ENCODE results near the gene P2RY6. TPM values are rescaled to one million over a fixed set of nuclear protein-coding genes. Genes with fewer than 3 reads are reported as not detected.

The P2RY6 gene
- total and polyA plus RNA-seq, 8 donors: 0.29 to 2.9 (median 1.3) TPM; not detected in 3

GRCh38 chr11:73296501-73297230 lies 24.5 kb downstream of the P2RY6 start:
- Histone ChIP-seq H3K4me1 (peaks cover 0 to 10% (median 3%) of the 10 kb centered on the region in 4 donors), H3K4me3 (no peak overlapping the region), H3K36me3 (no peaks in the 10 kb centered on the region), H3K27me3 (peaks cover 0 to 22% (median 0%) of the 10 kb centered on the region in 3 donors), H3K27ac (no peak overlapping the region), H3K9me3 (no peaks in the 10 kb centered on the region)
- intact Hi-C loops (cut with DNase I; ENCODE audit: low total_unique reads): loop anchor here (10.0 kb wide), 1 partner anchor 98 kb away; no protein-coding TSS in a partner anchor
- TF ChIP-seq EP300 (IDR thresholded peaks at IDR 0.05) (no peak), POLR2AphosphoS5 (IDR thresholded peaks at IDR 0.05) (no peak), POLR2A (IDR thresholded peaks at IDR 0.05) (no peak), CTCF (IDR thresholded peaks at IDR 0.05) (no peak)
- no peak for DNase-seq
- WGBS, 5 donors: 91 to 95% (median 93%) methylated on average over 25 to 35 of the region's 35 CpGs

- Histone ChIP-seq H3K27ac (no peak overlapping the region), H3K9me3 (no peaks in the 10 kb centered on the region), H3K4me3 (no peak overlapping the region), H3K4me1 (peaks cover 0 to 10% (median 3%) of the 10 kb centered on the region in 4 donors), H3K27me3 (peaks cover 0 to 22% (median 0%) of the 10 kb centered on the region in 3 donors), H3K36me3 (no peaks in the 10 kb centered on the region)
- 89 to 94% (median 92%) methylated on average over 15 to 18 of the region's 18 CpGs for WGBS, 5 donors
- intact Hi-C loops (cut with DNase I; ENCODE audit: low total_unique reads): loop anchor here (10.0 kb wide), 1 partner anchor 98 kb away; no protein-coding TSS in a partner anchor
- TF ChIP-seq CTCF (IDR thresholded peaks at IDR 0.05): no peak
- no peak for TF ChIP-seq EP300 (IDR thresholded peaks at IDR 0.05)
- no peak for TF ChIP-seq POLR2A (IDR thresholded peaks at IDR 0.05)
- no peak for DNase-seq
Observed at GRCh38 chr11:73297231-73297590, 25.1 kb downstream of the P2RY6 start.

GRCh38 chr11:73297702-73298101 lies 25.6 kb downstream of the P2RY6 start:
- Histone ChIP-seq H3K4me3 (no peak overlapping the region), H3K27me3 (peaks cover 0 to 22% (median 0%) of the 10 kb centered on the region in 3 donors), H3K27ac (no peak overlapping the region), H3K9me3 (no peaks in the 10 kb centered on the region), H3K4me1 (peaks cover 0 to 10% (median 3%) of the 10 kb centered on the region in 4 donors), H3K36me3 (no peaks in the 10 kb centered on the region)
- intact Hi-C loops (cut with DNase I; ENCODE audit: low total_unique reads): loop anchor here (10.0 kb wide), 1 partner anchor 97 kb away; no protein-coding TSS in a partner anchor
- 78 to 98% (median 92%) methylated on average over 3 of the region's 3 CpGs for WGBS, 5 donors
- TF ChIP-seq POLR2A (IDR thresholded peaks at IDR 0.05) (no peak), POLR2AphosphoS5 (IDR thresholded peaks at IDR 0.05) (no peak), CTCF (IDR thresholded peaks at IDR 0.05) (no peak), EP300 (IDR thresholded peaks at IDR 0.05) (no peak)
- no peak for DNase-seq

GRCh38 chr11:73298233-73298632 lies 26.1 kb downstream of the P2RY6 start:
- Histone ChIP-seq H3K9me3 (no peaks in the 10 kb centered on the region), H3K27ac (no peak overlapping the region), H3K4me3 (no peak overlapping the region), H3K27me3 (peaks cover 0 to 22% (median 0%) of the 10 kb centered on the region in 3 donors), H3K4me1 (peaks cover 0 to 10% (median 3%) of the 10 kb centered on the region in 4 donors), H3K36me3 (no peaks in the 10 kb centered on the region)
- TF ChIP-seq EP300 (IDR thresholded peaks at IDR 0.05) (no peak), CTCF (IDR thresholded peaks at IDR 0.05) (no peak), POLR2A (IDR thresholded peaks at IDR 0.05) (no peak), POLR2AphosphoS5 (IDR thresholded peaks at IDR 0.05) (no peak)
- intact Hi-C loops (cut with DNase I; ENCODE audit: low total_unique reads): loop anchor here (10.0 kb wide), 1 partner anchor 97 kb away; no protein-coding TSS in a partner anchor
- WGBS, 5 donors: 68 to 86% (median 76%) methylated on average over 5 of the region's 5 CpGs
- DNase-seq: no peak

Measured in stomach (tissue), 9 donors.